ENCODE results near the gene AHNAK.
"Not testable (repeated sequence)": the region's sequence is repeated elsewhere in the genome, so short reads cannot be mapped to it uniquely, and the experiment has no call there.

AHNAK gene

DNA sequence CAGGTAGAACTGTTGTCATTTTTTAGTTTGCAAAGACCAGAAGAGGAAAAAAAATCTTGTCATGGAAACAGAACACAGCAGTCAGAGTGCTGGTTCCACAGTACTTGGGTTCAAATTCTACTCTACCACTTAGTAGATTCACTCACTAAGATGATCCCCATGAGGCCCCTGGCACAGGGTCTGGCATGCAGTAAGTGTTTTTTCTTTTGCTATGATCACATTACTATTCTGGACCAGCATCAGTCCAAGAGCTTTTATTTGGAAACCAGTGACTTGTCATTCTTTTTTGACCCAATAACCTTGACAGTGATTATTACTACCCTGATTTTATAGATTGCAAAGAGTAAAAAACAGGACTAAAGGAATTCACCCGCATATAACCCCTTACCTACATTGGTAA lies 23.0 kb upstream of the AHNAK start:
- FAIRE-seq (no peak), DNase-seq (ENCODE audit: insufficient read length) (no peak)
- TF ChIP-seq POLR2A (IDR thresholded peaks at IDR 0.05; ENCODE audit: low read depth, low read length), result no peak
- TF ChIP-seq TAF1 (IDR thresholded peaks at IDR 0.05; ENCODE audit: borderline replicate concordance, low read depth, low read length), result no peak

GRCh38 chr11:62567018-62567633 lies 20.5 kb upstream of the AHNAK start:
- DNase-seq (ENCODE audit: insufficient read length) (no peak), FAIRE-seq (no peak)
- 0 out of 2 replicates have a peak, but pooled peaks have one; percentile 18 for TF ChIP-seq POLR2AphosphoS5 (IDR thresholded peaks at IDR 0.05; ENCODE audit: low read depth, low read length)
- no peak for TF ChIP-seq POLR2A (IDR thresholded peaks at IDR 0.05; ENCODE audit: low read depth, low read length)

- no peak for TF ChIP-seq POLR2AphosphoS5 (IDR thresholded peaks at IDR 0.05; ENCODE audit: low read depth, low read length)
- no peak for TF ChIP-seq POLR2A (IDR thresholded peaks at IDR 0.05; ENCODE audit: low read depth, low read length)
- no peak for TF ChIP-seq TAF1 (IDR thresholded peaks at IDR 0.05; ENCODE audit: borderline replicate concordance, low read depth, low read length)
- DNase-seq (ENCODE audit: insufficient read length) (no peak), FAIRE-seq (no peak)
Measured at GRCh38 chr11:62566247-62566646, 19.6 kb upstream of the AHNAK start.

DNA sequence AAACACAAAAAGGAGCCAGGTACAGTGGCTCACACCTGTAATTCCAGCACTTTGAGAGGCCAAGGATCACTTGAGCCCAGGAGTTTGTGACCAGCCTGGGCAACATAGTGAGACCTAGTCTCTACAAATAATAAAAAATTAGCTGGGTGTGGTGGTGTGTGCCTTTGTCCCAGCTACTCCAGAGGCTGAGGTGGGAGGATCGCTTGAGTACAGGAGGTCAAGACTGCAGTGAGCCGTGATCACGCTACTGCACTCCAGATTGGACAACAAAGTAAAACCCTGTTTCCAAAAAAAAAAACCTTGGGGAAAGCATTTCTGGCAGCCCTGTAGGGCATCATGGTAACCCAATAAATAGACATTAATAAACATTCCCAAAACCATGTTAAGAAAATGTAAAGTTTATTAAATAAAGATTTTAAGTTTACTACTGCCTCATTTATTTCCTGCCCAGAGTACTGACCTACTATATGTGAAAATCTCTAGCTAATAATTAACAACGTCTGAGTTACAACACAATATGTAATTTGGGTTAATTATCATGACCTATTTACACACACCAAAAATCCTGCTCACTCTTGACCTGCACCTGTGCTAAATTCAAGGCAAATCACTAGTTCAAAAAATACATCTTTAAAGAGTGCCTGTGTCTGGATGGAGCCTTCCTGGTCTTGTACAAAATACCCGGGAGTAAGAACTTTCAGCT lies 18.6 kb upstream of the AHNAK start:
- no peak for TF ChIP-seq POLR2AphosphoS5 (IDR thresholded peaks at IDR 0.05; ENCODE audit: low read depth, low read length)
- TF ChIP-seq POLR2A (IDR thresholded peaks at IDR 0.05; ENCODE audit: low read depth, low read length), result no peak
- no peak for TF ChIP-seq TAF1 (IDR thresholded peaks at IDR 0.05; ENCODE audit: borderline replicate concordance, low read depth, low read length)
- FAIRE-seq (no peak), DNase-seq (ENCODE audit: insufficient read length) (no peak)

DNA sequence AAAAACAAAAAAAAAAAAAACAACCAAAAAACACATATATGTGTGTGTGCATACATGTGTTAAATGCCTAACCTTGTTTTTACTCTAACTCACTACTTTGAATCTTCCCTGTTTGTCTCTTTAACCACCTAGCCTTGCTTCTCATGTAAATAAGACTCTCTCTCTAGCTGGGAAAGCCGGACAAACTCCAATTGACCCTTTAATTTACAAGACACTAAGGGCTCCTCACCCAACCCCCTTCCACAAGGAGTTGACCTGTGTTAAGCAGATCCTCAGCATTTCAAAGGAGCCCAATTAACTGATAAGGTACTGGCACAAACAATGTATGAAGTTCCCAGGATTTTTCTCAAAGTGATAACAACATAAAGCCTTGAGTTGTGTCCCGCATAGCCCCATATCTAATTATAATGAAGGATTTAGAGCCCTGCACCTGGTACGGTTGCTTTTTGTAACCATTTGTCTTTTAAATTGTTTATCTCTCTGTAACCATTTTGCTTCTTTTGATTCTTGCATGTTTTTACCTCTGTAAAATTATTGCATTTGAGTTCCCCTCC lies 15.1 kb upstream of the AHNAK start:
- not testable (repeated sequence) for DNase-seq (ENCODE audit: insufficient read length); FAIRE-seq

GRCh38 chr11:62560566-62561103 lies 14.0 kb upstream of the AHNAK start:
- FAIRE-seq, result peak; percentile 51
- DNase-seq (ENCODE audit: insufficient read length), result no peak

DNA sequence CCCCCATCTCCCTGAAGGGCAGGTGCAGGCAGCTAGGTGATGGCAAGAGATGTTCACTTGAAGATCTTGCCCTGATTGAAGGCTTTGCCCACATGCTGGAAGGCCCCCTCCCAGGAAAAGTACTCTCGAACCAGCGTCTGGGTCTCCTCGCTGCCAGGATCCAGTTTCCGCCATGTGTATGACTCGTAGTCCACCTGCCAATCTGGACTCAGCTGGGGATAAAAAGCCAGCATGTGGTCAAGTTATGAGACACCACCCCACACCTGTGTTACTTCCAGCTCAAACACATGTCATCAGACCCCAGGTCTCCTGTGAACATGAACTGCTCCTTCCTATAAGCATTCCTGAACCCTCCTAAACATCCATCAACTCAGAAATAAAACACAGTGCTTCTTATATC lies 13.0 kb upstream of the AHNAK start:
- DNase-seq (ENCODE audit: insufficient read length); FAIRE-seq: not testable (repeated sequence)

More at GRCh38 chr11:62560566-62561103, 14.0 kb upstream of the AHNAK start:
- TF ChIP-seq POLR2A (IDR thresholded peaks at IDR 0.05; ENCODE audit: low read depth, low read length) (no peak), TAF1 (IDR thresholded peaks at IDR 0.05; ENCODE audit: borderline replicate concordance, low read depth, low read length) (no peak), POLR2AphosphoS5 (IDR thresholded peaks at IDR 0.05; ENCODE audit: low read depth, low read length) (no peak)

DNA sequence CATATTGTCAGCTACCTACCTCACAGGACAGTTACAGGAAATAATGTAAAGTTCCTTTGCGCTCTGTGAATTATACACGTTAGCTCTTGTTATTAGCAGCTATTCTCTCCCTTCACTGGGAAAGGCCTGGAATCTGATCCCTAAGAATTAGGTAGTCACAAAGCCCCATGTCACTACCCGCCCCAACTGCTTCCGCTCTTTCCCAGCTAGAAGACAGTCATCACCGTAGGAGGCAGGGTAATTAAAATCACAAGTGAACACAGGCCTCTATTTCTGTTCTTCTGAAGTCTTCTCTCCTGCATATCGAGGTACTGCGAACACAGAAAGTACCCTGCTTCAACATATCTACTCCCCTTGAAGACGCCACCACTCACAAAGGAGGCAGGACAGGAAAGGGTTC lies 12.6 kb upstream of the AHNAK start:
- no peak for TF ChIP-seq POLR2AphosphoS5 (IDR thresholded peaks at IDR 0.05; ENCODE audit: low read depth, low read length)
- no peak for TF ChIP-seq TAF1 (IDR thresholded peaks at IDR 0.05; ENCODE audit: borderline replicate concordance, low read depth, low read length)
- no peak; the same call in 1 of the 2 replicates for TF ChIP-seq POLR2A (IDR thresholded peaks at IDR 0.05; ENCODE audit: low read depth, low read length)
- DNase-seq (ENCODE audit: insufficient read length) (no peak), FAIRE-seq (no peak)

GRCh38 chr11:62558669-62559068 lies 12.1 kb upstream of the AHNAK start:
- TF ChIP-seq TAF1 (IDR thresholded peaks at IDR 0.05; ENCODE audit: borderline replicate concordance, low read depth, low read length) (no peak), POLR2AphosphoS5 (IDR thresholded peaks at IDR 0.05; ENCODE audit: low read depth, low read length) (no peak), POLR2A (IDR thresholded peaks at IDR 0.05; ENCODE audit: low read depth, low read length) (peak; percentile 46)
- DNase-seq (ENCODE audit: insufficient read length) (no peak), FAIRE-seq (no peak)

- FAIRE-seq (no peak), DNase-seq (ENCODE audit: insufficient read length) (no peak)
- TF ChIP-seq TAF1 (IDR thresholded peaks at IDR 0.05; ENCODE audit: borderline replicate concordance, low read depth, low read length), result no peak
- no peak for TF ChIP-seq POLR2A (IDR thresholded peaks at IDR 0.05; ENCODE audit: low read depth, low read length)
- TF ChIP-seq POLR2AphosphoS5 (IDR thresholded peaks at IDR 0.05; ENCODE audit: low read depth, low read length), result no peak; the same call in 1 of the 2 replicates
Measured at GRCh38 chr11:62556875-62557631, 10.4 kb upstream of the AHNAK start.

- FAIRE-seq, result peak; percentile 92
- DNase-seq (ENCODE audit: insufficient read length), result no peak
- TF ChIP-seq POLR2A (IDR thresholded peaks at IDR 0.05; ENCODE audit: low read depth, low read length) (peak; percentile 41; the same call in 1 of the 2 replicates), TAF1 (IDR thresholded peaks at IDR 0.05; ENCODE audit: borderline replicate concordance, low read depth, low read length) (no peak), POLR2AphosphoS5 (IDR thresholded peaks at IDR 0.05; ENCODE audit: low read depth, low read length) (0 out of 2 replicates have a peak, but pooled peaks have one; percentile 58)
Measured at GRCh38 chr11:62556108-62556874, 9.7 kb upstream of the AHNAK start.

Data from GM12892 (cell line).